GM08714 (cell line): Measurements from ENCODE around the gene MUC4.

ENCODE experiments used
- H3K4me3 ChIP-seq: fragments of 200-500 bp; sonication (Bioruptor generic); 2 replicates; pipeline ENCODE4 v1.5.1; 2014; ENCODE audit warnings: mild to moderate bottlenecking, low read length, inconsistent platforms
- ZNF274 ChIP-seq: IDR thresholded peaks from 2 replicates; pipeline ENCODE4 v1.6.1; 2012; ENCODE audit warnings: mild to moderate bottlenecking, low read depth, low read length

MUC4 gene

GRCh38 chr3:195769551-195769950 lies 42.2 kb downstream of the MUC4 start:
- H3K4me3 ChIP-seq: no peak overlapping the region
- TF ChIP-seq ZNF274: no peak

GRCh38 chr3:195768831-195769303 lies 42.9 kb downstream of the MUC4 start:
- no peak for TF ChIP-seq ZNF274
- H3K4me3 ChIP-seq: no peak overlapping the region

GRCh38 chr3:195768414-195768813 lies 43.3 kb downstream of the MUC4 start:
- TF ChIP-seq ZNF274: no peak
- no peak overlapping the region for H3K4me3 ChIP-seq

- H3K4me3 ChIP-seq: no peak overlapping the region
- no peak for TF ChIP-seq ZNF274
Measured at GRCh38 chr3:195767792-195768191, 43.9 kb downstream of the MUC4 start.

- no peak overlapping the region for H3K4me3 ChIP-seq
- no peak for TF ChIP-seq ZNF274
Measured at GRCh38 chr3:195766671-195767070, 45.1 kb downstream of the MUC4 start.

GRCh38 chr3:195764961-195765706 lies 46.6 kb downstream of the MUC4 start:
- no peak for TF ChIP-seq ZNF274
- no peak overlapping the region for H3K4me3 ChIP-seq

GRCh38 chr3:195763843-195764825 lies 47.6 kb downstream of the MUC4 start:
- TF ChIP-seq ZNF274: no peak
- no peak overlapping the region for H3K4me3 ChIP-seq

GRCh38 chr3:195763076-195763830 lies 48.5 kb downstream of the MUC4 start:
- no peak overlapping the region for H3K4me3 ChIP-seq
- no peak for TF ChIP-seq ZNF274

GRCh38 chr3:195762611-195763010 lies 49.1 kb downstream of the MUC4 start:
- H3K4me3 ChIP-seq: no peak overlapping the region
- TF ChIP-seq ZNF274: no peak

GRCh38 chr3:195762249-195762585 lies 49.5 kb downstream of the MUC4 start:
- TF ChIP-seq ZNF274: no peak
- no peak overlapping the region for H3K4me3 ChIP-seq

- no peak for TF ChIP-seq ZNF274
- H3K4me3 ChIP-seq: no peak overlapping the region
Measured at GRCh38 chr3:195761567-195762248, 50.0 kb downstream of the MUC4 start.

GRCh38 chr3:195761123-195761566 lies 50.6 kb downstream of the MUC4 start:
- TF ChIP-seq ZNF274: no peak
- no peak overlapping the region for H3K4me3 ChIP-seq

- TF ChIP-seq ZNF274: no peak
- no peak overlapping the region for H3K4me3 ChIP-seq
Measured at GRCh38 chr3:195760345-195761122, 51.2 kb downstream of the MUC4 start.
